H9 (cell line): ENCODE data around the gene ARFGAP2. TPM values are rescaled to one million over a fixed set of nuclear protein-coding genes. Genes with fewer than 3 reads are reported as not detected.

Experiments
- DNase-seq: peaks from one replicate; pipeline ENCODE4 v3.0.0-alpha.2; 2017
- H2AFZ ChIP-seq: one replicate; pipeline ENCODE4 v1.6.1; 2013; ENCODE audit warnings: mild to moderate bottlenecking, low read length, control low read depth, moderate library complexity
- H2AK5ac ChIP-seq: 2 replicates; pipeline ENCODE4 v1.6.1; 2013; ENCODE audit warnings: low read length, control low read depth, mixed read lengths; ENCODE audit not compliant: insufficient read length
- H2BK120ac ChIP-seq: one replicate; pipeline ENCODE4 v1.6.1; 2013; ENCODE audit warnings: low read depth, mild to moderate bottlenecking, low read length, control low read depth, inconsistent platforms; ENCODE audit not compliant: poor library complexity, severe bottlenecking
- H2BK12ac ChIP-seq: 2 replicates; pipeline ENCODE4 v1.6.1; 2013; ENCODE audit warnings: low read length, control low read depth, mixed read lengths, low read depth; ENCODE audit not compliant: insufficient read length
- H2BK15ac ChIP-seq: 2 replicates; pipeline ENCODE4 v1.6.1; 2013; ENCODE audit warnings: low read depth, low read length, control low read depth
- H2BK20ac ChIP-seq: one replicate; pipeline ENCODE4 v1.6.1; 2013; ENCODE audit warnings: low read depth, mild to moderate bottlenecking, low read length, control low read depth, inconsistent platforms; ENCODE audit not compliant: poor library complexity, severe bottlenecking
- H2BK5ac ChIP-seq: 2 replicates; pipeline ENCODE4 v1.6.1; 2013; ENCODE audit warnings: low read length, control low read depth, mixed read lengths; ENCODE audit not compliant: insufficient read length
- H3K14ac ChIP-seq: 2 replicates; pipeline ENCODE4 v1.6.1; 2013; ENCODE audit warnings: low read length, control low read depth; ENCODE audit not compliant: insufficient read depth
- H3K18ac ChIP-seq: 2 replicates; pipeline ENCODE4 v1.6.1; 2013; ENCODE audit warnings: low read depth, mild to moderate bottlenecking, mixed read lengths, low read length, control low read depth; ENCODE audit not compliant: insufficient read length
- H3K23ac ChIP-seq: 2 replicates; pipeline ENCODE4 v1.6.1; 2013; ENCODE audit warnings: low read length, control low read depth, mixed read lengths, low read depth; ENCODE audit not compliant: insufficient read length
- H3K23me2 ChIP-seq: 2 replicates; pipeline ENCODE4 v1.6.1; 2013; ENCODE audit warnings: low read depth, mild to moderate bottlenecking, mixed read lengths, low read length, control low read depth; ENCODE audit not compliant: insufficient read length, poor library complexity, severe bottlenecking
- H3K27ac ChIP-seq: 2 replicates; pipeline ENCODE4 v1.5.1; 2013; ENCODE audit warnings: low read length, control low read depth, mixed read lengths, low read depth; ENCODE audit not compliant: insufficient read length
- H3K27me3 ChIP-seq: 2 replicates; pipeline ENCODE4 v1.6.1; 2013; ENCODE audit warnings: low read length, control low read depth, inconsistent platforms; ENCODE audit not compliant: insufficient read depth
- H3K4ac ChIP-seq: 2 replicates; pipeline ENCODE4 v1.6.1; 2013; ENCODE audit warnings: low read depth, mild to moderate bottlenecking, control low read depth, inconsistent platforms, low read length, moderate library complexity
- H3K4me1 ChIP-seq: 2 replicates; pipeline ENCODE4 v1.6.1; 2013; ENCODE audit warnings: low read length, control low read depth, inconsistent platforms; ENCODE audit not compliant: insufficient read depth
- H3K4me2 ChIP-seq: 2 replicates; pipeline ENCODE4 v1.6.1; 2013; ENCODE audit warnings: low read length, control low read depth, mixed read lengths; ENCODE audit not compliant: insufficient read length, insufficient read depth
- H3K56ac ChIP-seq: 2 replicates; pipeline ENCODE4 v1.6.1; 2013; ENCODE audit warnings: low read depth, mild to moderate bottlenecking, mixed read lengths, low read length, control low read depth; ENCODE audit not compliant: insufficient read length
- H3K79me1 ChIP-seq: 2 replicates; pipeline ENCODE4 v1.6.1; 2013; ENCODE audit warnings: low read depth, mild to moderate bottlenecking, moderate library complexity, low read length, control low read depth, inconsistent platforms; ENCODE audit not compliant: insufficient read depth, poor library complexity, severe bottlenecking
- H3K79me2 ChIP-seq: 2 replicates; pipeline ENCODE4 v1.6.1; 2013; ENCODE audit warnings: low read length, control low read depth, inconsistent platforms; ENCODE audit not compliant: insufficient read depth
- H3K9ac ChIP-seq: 2 replicates; pipeline ENCODE4 v1.6.1; 2013; ENCODE audit warnings: low read length, control low read depth, mixed read lengths; ENCODE audit not compliant: insufficient read length; ENCODE audit errors: extremely low read depth
- H3K9me3 ChIP-seq: one replicate; pipeline ENCODE4 v1.6.1; 2013; ENCODE audit warnings: low read depth, low read length, inconsistent platforms; ENCODE audit not compliant: control insufficient read depth
- H3T11ph ChIP-seq: one replicate; pipeline ENCODE4 v1.6.1; 2013; ENCODE audit warnings: mild to moderate bottlenecking, low read length, control low read depth, inconsistent platforms
- H4K20me1 ChIP-seq: one replicate; pipeline ENCODE4 v1.6.1; 2013; ENCODE audit not compliant: control insufficient read depth, insufficient read length, insufficient read depth
- H4K5ac ChIP-seq: 2 replicates; pipeline ENCODE4 v1.6.1; 2013; ENCODE audit warnings: low read depth, mild to moderate bottlenecking, mixed read lengths, low read length, control low read depth; ENCODE audit not compliant: insufficient read length
- H4K8ac ChIP-seq: replicated peaks from 2 replicates; pipeline ENCODE4 v1.6.1; 2013; ENCODE audit warnings: low read length, control low read depth, mixed read lengths, low read depth; ENCODE audit not compliant: insufficient read length
- H4K91ac ChIP-seq: 2 replicates; pipeline ENCODE4 v1.6.1; 2013; ENCODE audit warnings: low read depth, mild to moderate bottlenecking, moderate library complexity, mixed read lengths, low read length, control low read depth; ENCODE audit not compliant: insufficient read length
- H3K27ac Mint-ChIP-seq, 3 experiments: 2 replicates in 2 of 3; 3 replicates in 1 of 3; pipeline ENCODE4 v1.8.0; 2020 to 2021; ENCODE audit warnings: mixed read lengths in 3 of 3, mild to moderate bottlenecking in 1 of 3, moderate library complexity in 1 of 3
- H3K27me3 Mint-ChIP-seq: 2 replicates; pipeline ENCODE4 v1.8.0; 2021; ENCODE audit warnings: low read depth, mild to moderate bottlenecking, moderate library complexity, mixed read lengths
- H3K36me3 Mint-ChIP-seq, 3 experiments: 2 replicates in 2 of 3; 3 replicates in 1 of 3; pipeline ENCODE4 v1.8.0; 2020 to 2021; ENCODE audit warnings: low read depth in 3 of 3, mixed read lengths in 3 of 3; ENCODE audit not compliant: insufficient read depth in 1 of 3
- H3K4me1 Mint-ChIP-seq, 2 experiments: 2 replicates each; pipeline ENCODE4 v1.8.0; 2020; ENCODE audit warnings: mixed read lengths in 2 of 2
- H3K4me3 Mint-ChIP-seq, 2 experiments: 2 replicates in 1 of 2; 3 replicates in 1 of 2; pipeline ENCODE4 v1.8.0; 2020 to 2021; ENCODE audit warnings: mild to moderate bottlenecking in 2 of 2, mixed read lengths in 2 of 2, moderate library complexity in 1 of 2
- H3K9me3 Mint-ChIP-seq, 2 experiments: 2 replicates in 1 of 2; 3 replicates in 1 of 2; pipeline ENCODE4 v1.8.0; 2020; ENCODE audit warnings: mild to moderate bottlenecking in 2 of 2, mixed read lengths in 2 of 2, moderate library complexity in 1 of 2
- CTCF ChIP-seq: fragments of 200-600 bp; sonication (generic); conservative IDR thresholded peaks from 3 replicates; pipeline ENCODE4 v1.8.0; 2021; ENCODE audit warnings: antibody characterized with exemption, mild to moderate bottlenecking
- WGBS: extraction: QIAGEN DNeasy Blood & Tissue Kit; methylation state at CpG from one replicate; pipeline ENCODE4 v1.1.7; 2013; ENCODE audit warnings: missing lambda C conversion rate, low lambda C conversion rate, mixed read lengths; ENCODE audit not compliant: insufficient read length; ENCODE audit errors: extremely low coverage; 5-methylcytosine and 5-hydroxymethylcytosine counted together
- total RNA-seq: library from RNA; stranded (reverse); gene quantifications from 2 replicates; pipeline ENCODE4 v1.2.1, GENCODE V29; 2021

ARFGAP2 gene
- total RNA-seq, 1 experiment from 2014 or later: 72.3 TPM

DNA sequence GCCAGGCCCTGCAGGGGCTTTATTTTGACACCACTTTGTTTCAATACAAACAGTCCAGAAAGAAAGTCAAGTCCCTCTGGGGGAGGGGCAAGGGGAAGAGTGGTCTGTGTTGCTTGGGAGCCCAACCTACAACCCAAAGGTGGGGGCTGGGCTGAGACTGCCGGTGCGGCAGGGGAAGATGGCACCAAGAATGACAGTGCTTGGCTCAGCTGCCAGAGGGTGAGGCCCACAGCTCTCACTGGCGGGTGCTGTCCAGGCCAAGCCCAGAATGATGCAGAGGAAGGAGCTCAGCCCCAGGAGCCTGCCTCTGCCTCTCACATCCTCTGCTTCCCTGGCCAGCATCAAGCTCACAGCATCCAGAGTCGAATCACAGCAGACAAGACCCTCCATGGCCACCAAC, 12.4 kb downstream of the ARFGAP2 start:
- TF ChIP-seq CTCF: no peak
- no peaks in the 10 kb centered on the region for H3K27me3 ChIP-seq
- no peak overlapping the region for H2BK120ac ChIP-seq
- no peak overlapping the region for H3K14ac ChIP-seq
- no peaks in the 10 kb centered on the region for H3K79me2 ChIP-seq
- no peaks in the 10 kb centered on the region for H3K27me3 Mint-ChIP-seq
- no peak overlapping the region for H4K91ac ChIP-seq
- H3K4me1 Mint-ChIP-seq: no peaks in the 10 kb centered on the region
- no peak overlapping the region for H2AK5ac ChIP-seq
- no peak overlapping the region for H4K8ac ChIP-seq
- no peak overlapping the region for H4K5ac ChIP-seq
- H3K4me2 ChIP-seq: no peak overlapping the region
- no peak overlapping the region for H3K18ac ChIP-seq
- H2AFZ ChIP-seq: no peak overlapping the region
- H3K4me3 Mint-ChIP-seq: no peak overlapping the region
- no peaks in the 10 kb centered on the region for H3K23me2 ChIP-seq
- H2BK15ac ChIP-seq: no peak overlapping the region
- H2BK12ac ChIP-seq: no peak overlapping the region
- H2BK20ac ChIP-seq: no peak overlapping the region
- DNase-seq: no peak
- no peak overlapping the region for H3K27ac ChIP-seq
- H3K36me3 Mint-ChIP-seq: peaks cover 17 to 53% (median 46%) of the 10 kb centered on the region in 3 experiments
- WGBS: no CpG with 5 or more reads among the region's 4 CpGs
- H4K20me1 ChIP-seq: no peaks in the 10 kb centered on the region
- no peak overlapping the region for H3K56ac ChIP-seq
- no peak overlapping the region for H3K9ac ChIP-seq
- H3K23ac ChIP-seq: no peak overlapping the region
- no peaks in the 10 kb centered on the region for H3K79me1 ChIP-seq
- H3K9me3 Mint-ChIP-seq: no peaks in the 10 kb centered on the region; a peak in 1 of 5 replicates
- no peak overlapping the region for H3K27ac Mint-ChIP-seq
- no peak overlapping the region for H2BK5ac ChIP-seq
- no peak overlapping the region for H3K4ac ChIP-seq
- no peaks in the 10 kb centered on the region for H3K4me1 ChIP-seq
- H3T11ph ChIP-seq: no peak overlapping the region
- H3K9me3 ChIP-seq: no peaks in the 10 kb centered on the region
